Measurements from ENCODE around the gene ATP8B3. TPM values are rescaled to one million over a fixed set of nuclear protein-coding genes. Genes with fewer than 3 reads are reported as not detected.
A peak's percentile ranks its signal among the peaks of the same experiment; 100 is the strongest.

The ATP8B3 gene
- total and polyA plus RNA-seq, 10 of the 15 experiments (the other 5 are each of a cell fraction or from before 2014, with no cell fraction given) = 0.13 to 1.7 (median 0.52) TPM

GRCh38 chr19:1852581-1853128 lies 40.6 kb upstream of the ATP8B3 start:
- 0 out of 2 replicates have a peak overlapping the region, but pooled peaks have one; percentile 17 for H3K4me2 ChIP-seq (ENCODE audit: control insufficient read depth, insufficient read depth)
- WGBS (ENCODE audit: insufficient coverage, insufficient replicate concordance, low lambda C conversion rate, missing lambda C conversion rate) = 59% methylated on average over 9 of the region's 9 CpGs

More at GRCh38 chr19:1852581-1853128, 40.6 kb upstream of the ATP8B3 start:
- Histone ChIP-seq H3K9me3 (replicated peaks; ENCODE audit: control insufficient read depth, insufficient read depth, low read length) (no peaks in the 10 kb centered on the region), H3K79me2 (ENCODE audit: control insufficient read depth, insufficient read depth, low read length) (peaks cover 53% of the 10 kb centered on the region), H3K4me3 (no peak overlapping the region), H3K4me1 (ENCODE audit: control insufficient read depth, insufficient read depth, low read length) (peaks cover 27% of the 10 kb centered on the region), H3K9ac (ENCODE audit: control insufficient read depth, insufficient read depth, low read length) (no peak overlapping the region), H3K36me3 (ENCODE audit: control insufficient read depth in 2 of 2, insufficient read depth in 2 of 2, low read length in 1 of 2) (peaks cover 0 to 3% of the 10 kb centered on the region in 2 experiments; a peak in 2 of 4 replicates), H3K27me3 (replicated peaks in 1 of 2; ENCODE audit: control insufficient read depth in 2 of 2, insufficient read depth in 2 of 2, low read length in 1 of 2) (no peaks in the 10 kb centered on the region), H4K20me1 (ENCODE audit: control insufficient read depth, insufficient read depth) (peaks cover 2% of the 10 kb centered on the region; the same call in 1 of the 2 replicates), H2AFZ (ENCODE audit: control insufficient read depth, low read depth, low read length) (no peak overlapping the region), H3K27ac (ENCODE audit: control insufficient read depth, insufficient read depth) (no peak overlapping the region)
- no peak for ATAC-seq
- ChIA-PET POLR2A (no interaction called here), CTCF (interaction anchor here (0.6 to 1.4 kb wide), 4 partner anchors 9 to 90 kb away, joined by 3 to 4 read pairs (median 4); no protein-coding TSS in a partner anchor), RAD21 (ENCODE audit: unreplicated experiment) (no interaction called here), SMC1A (ENCODE audit: uncharacterized antibody, unreplicated experiment) (interaction anchor here (1.1 kb wide), 1 partner anchor 15 kb away, joined by 3 read pairs; no protein-coding TSS in a partner anchor)
- no TSS peak for BruUV-seq (replicated peaks)
- FAIRE-seq = no peak
- intact Hi-C loops (cut with micrococcal nuclease; ENCODE audit: unreplicated experiment) = no loop called here
- TF ChIP-seq RCOR1 (conservative IDR thresholded peaks at IDR 0.05; ENCODE audit: low read depth, low read length) (no peak), RAD21 (IDR thresholded peaks at IDR 0.05; ENCODE audit: insufficient read depth, low read depth, low read length) (no peak), TAF1 (IDR thresholded peaks at IDR 0.05; ENCODE audit: borderline replicate concordance, low read depth, low read length) (no peak), PAX8 (IDR thresholded peaks at IDR 0.05) (no peak), HDAC6 (IDR thresholded peaks at IDR 0.05; ENCODE audit: unreplicated experiment) (no peak), NR2C2 (IDR thresholded peaks at IDR 0.05; ENCODE audit: borderline replicate concordance, control insufficient read depth, insufficient read length, low read depth) (no peak), POU2F2 (IDR thresholded peaks at IDR 0.05; ENCODE audit: borderline replicate concordance, low read depth, low read length) (no peak), TBL1XR1 (IDR thresholded peaks at IDR 0.05; ENCODE audit: low read depth, low read length) (no peak), ESRRA (IDR thresholded peaks at IDR 0.05; ENCODE audit: low read length) (no peak), FOXK2 (IDR thresholded peaks at IDR 0.05) (no peak), NFIC (IDR thresholded peaks at IDR 0.05; ENCODE audit: low read depth, low read length) (no peak), IKZF2 (IDR thresholded peaks at IDR 0.05) (no peak), SMC3 (IDR thresholded peaks at IDR 0.05; ENCODE audit: borderline replicate concordance, low read length) (no peak), NKRF (conservative IDR thresholded peaks at IDR 0.05) (no peak), CHD4 (IDR thresholded peaks at IDR 0.05) (no peak), HDAC2 (IDR thresholded peaks at IDR 0.05) (no peak)
- TF ChIP-seq, protein P1, sequence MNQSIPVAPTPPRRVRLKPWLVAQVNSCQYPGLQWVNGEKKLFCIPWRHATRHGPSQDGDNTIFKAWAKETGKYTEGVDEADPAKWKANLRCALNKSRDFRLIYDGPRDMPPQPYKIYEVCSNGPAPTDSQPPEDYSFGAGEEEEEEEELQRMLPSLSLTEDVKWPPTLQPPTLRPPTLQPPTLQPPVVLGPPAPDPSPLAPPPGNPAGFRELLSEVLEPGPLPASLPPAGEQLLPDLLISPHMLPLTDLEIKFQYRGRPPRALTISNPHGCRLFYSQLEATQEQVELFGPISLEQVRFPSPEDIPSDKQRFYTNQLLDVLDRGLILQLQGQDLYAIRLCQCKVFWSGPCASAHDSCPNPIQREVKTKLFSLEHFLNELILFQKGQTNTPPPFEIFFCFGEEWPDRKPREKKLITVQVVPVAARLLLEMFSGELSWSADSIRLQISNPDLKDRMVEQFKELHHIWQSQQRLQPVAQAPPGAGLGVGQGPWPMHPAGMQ (IDR thresholded peaks at IDR 0.05; ENCODE audit: borderline replicate concordance) = no peak
- TF ChIP-seq, protein P2, sequence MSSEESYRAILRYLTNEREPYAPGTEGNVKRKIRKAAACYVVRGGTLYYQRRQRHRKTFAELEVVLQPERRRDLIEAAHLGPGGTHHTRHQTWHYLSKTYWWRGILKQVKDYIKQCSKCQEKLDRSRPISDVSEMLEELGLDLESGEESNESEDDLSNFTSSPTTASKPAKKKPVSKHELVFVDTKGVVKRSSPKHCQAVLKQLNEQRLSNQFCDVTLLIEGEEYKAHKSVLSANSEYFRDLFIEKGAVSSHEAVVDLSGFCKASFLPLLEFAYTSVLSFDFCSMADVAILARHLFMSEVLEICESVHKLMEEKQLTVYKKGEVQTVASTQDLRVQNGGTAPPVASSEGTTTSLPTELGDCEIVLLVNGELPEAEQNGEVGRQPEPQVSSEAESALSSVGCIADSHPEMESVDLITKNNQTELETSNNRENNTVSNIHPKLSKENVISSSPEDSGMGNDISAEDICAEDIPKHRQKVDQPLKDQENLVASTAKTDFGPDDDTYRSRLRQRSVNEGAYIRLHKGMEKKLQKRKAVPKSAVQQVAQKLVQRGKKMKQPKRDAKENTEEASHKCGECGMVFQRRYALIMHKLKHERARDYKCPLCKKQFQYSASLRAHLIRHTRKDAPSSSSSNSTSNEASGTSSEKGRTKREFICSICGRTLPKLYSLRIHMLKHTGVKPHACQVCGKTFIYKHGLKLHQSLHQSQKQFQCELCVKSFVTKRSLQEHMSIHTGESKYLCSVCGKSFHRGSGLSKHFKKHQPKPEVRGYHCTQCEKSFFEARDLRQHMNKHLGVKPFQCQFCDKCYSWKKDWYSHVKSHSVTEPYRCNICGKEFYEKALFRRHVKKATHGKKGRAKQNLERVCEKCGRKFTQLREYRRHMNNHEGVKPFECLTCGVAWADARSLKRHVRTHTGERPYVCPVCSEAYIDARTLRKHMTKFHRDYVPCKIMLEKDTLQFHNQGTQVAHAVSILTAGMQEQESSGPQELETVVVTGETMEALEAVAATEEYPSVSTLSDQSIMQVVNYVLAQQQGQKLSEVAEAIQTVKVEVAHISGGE (CRISPR knock-in tag; IDR thresholded peaks at IDR 0.05) = no peak
- in situ Hi-C loops (cut with MboI) = loop anchor here (25.0 kb wide), 1 partner anchor 1510 kb away; the partner anchor contains the start of gene NFIC
- no peak for DNase-seq (ENCODE audit: low read depth, low spot score)

All from GM12878 (cell line).